Activated CD4-positive, alpha-beta T cell treated with anti-CD3 and anti-CD28 coated beads for 48 hours (primary cell): ENCODE measurements around the gene NR2F1-AS1.

Experiments used
- DNase-seq: peaks from one replicate; pipeline ENCODE4 v3.0.0-alpha.2; 2020

Gene NR2F1-AS1

GRCh38 chr5:93580927-93581445, at the start of gene NR2F1-AS1:
Gene NR2F1-AS1, minus strand, starts transcription at chr5:93581219.
- DNase-seq = no peak

- DNase-seq = no peak
Observed at GRCh38 chr5:93626801-93627200, 45.8 kb upstream of the NR2F1-AS1 start.

GRCh38 chr5:93623153-93623552, 42.1 kb upstream of the NR2F1-AS1 start:
- no peak for DNase-seq

- peak; percentile 26 for DNase-seq
Observed at GRCh38 chr5:93622240-93622885, 41.3 kb upstream of the NR2F1-AS1 start.

- DNase-seq = peak; percentile 16
Observed at GRCh38 chr5:93621327-93621798, 40.3 kb upstream of the NR2F1-AS1 start.

GRCh38 chr5:93620487-93621326, 39.7 kb upstream of the NR2F1-AS1 start:
- peak; percentile 72 for DNase-seq

- no peak for DNase-seq
Observed at GRCh38 chr5:93616538-93617174, 35.6 kb upstream of the NR2F1-AS1 start.

- DNase-seq = no peak
Observed at GRCh38 chr5:93612855-93613243, 31.8 kb upstream of the NR2F1-AS1 start.

- no peak for DNase-seq
Observed at GRCh38 chr5:93611976-93612854, 31.2 kb upstream of the NR2F1-AS1 start.

GRCh38 chr5:93611273-93611975, 30.4 kb upstream of the NR2F1-AS1 start:
- DNase-seq = no peak

- no peak for DNase-seq
Observed at GRCh38 chr5:93610581-93611272, 29.7 kb upstream of the NR2F1-AS1 start.

- DNase-seq = no peak
Observed at GRCh38 chr5:93609762-93610161, 28.7 kb upstream of the NR2F1-AS1 start.

GRCh38 chr5:93608855-93609254, 27.8 kb upstream of the NR2F1-AS1 start:
- DNase-seq = no peak

- peak; percentile 30 for DNase-seq
Observed at GRCh38 chr5:93607367-93608258, 26.6 kb upstream of the NR2F1-AS1 start.

GRCh38 chr5:93606382-93606752, 25.3 kb upstream of the NR2F1-AS1 start:
- DNase-seq = no peak

- no peak for DNase-seq
Observed at GRCh38 chr5:93604644-93605515, 23.9 kb upstream of the NR2F1-AS1 start.

- peak; percentile 17 for DNase-seq
Observed at GRCh38 chr5:93603793-93604643, 23.0 kb upstream of the NR2F1-AS1 start.
